AG09309 (cell line): Measurements from ENCODE around the gene ZAP70.

Experiments
- DNase-seq: peaks from one replicate; pipeline ENCODE4 v3.0.0-alpha.2; 2010; ENCODE audit warnings: low read depth
- H3K4me3 ChIP-seq: 2 replicates; pipeline ENCODE4 v1.5.1; 2011; ENCODE audit warnings: mild to moderate bottlenecking, low read depth, low read length, moderate library complexity; ENCODE audit not compliant: control insufficient read depth
- TF ChIP-seq, protein P1 (sequence below): IDR thresholded peaks from 2 replicates; pipeline ENCODE4 v1.5.1; 2011; ENCODE audit warnings: mild to moderate bottlenecking, low read depth, low read length, inconsistent platforms; ENCODE audit not compliant: insufficient read depth, control insufficient read depth; ENCODE audit errors: missing control alignments

The ZAP70 gene

DNA sequence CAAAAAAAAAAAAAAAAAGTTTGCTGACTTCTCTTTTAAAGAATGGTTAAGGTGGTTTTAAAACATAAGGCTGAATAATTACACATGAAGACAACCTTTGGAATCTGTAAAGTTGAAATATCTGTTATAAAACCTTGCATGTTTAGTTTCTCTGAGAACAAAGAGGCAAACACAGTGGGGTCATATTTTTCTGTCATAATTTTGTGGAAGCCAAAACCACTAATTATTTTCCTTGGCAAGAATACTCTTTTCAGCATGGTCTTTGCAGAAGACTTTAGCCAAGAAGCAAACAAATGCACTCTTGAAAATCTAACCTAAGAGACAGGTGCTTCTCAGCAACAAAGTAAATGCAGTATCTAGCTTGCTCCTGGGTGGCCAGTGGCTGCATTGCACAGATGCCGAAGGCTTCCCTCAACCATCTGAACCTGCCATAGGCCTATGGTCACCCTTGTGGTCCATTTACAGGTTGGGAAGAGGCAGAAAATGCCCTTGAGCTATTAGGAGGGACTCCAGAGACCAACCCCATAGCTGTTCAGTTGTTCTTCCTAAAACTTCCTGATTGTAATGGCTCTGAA lies 44.8 kb downstream of the ZAP70 start:
- TF ChIP-seq, protein P1, sequence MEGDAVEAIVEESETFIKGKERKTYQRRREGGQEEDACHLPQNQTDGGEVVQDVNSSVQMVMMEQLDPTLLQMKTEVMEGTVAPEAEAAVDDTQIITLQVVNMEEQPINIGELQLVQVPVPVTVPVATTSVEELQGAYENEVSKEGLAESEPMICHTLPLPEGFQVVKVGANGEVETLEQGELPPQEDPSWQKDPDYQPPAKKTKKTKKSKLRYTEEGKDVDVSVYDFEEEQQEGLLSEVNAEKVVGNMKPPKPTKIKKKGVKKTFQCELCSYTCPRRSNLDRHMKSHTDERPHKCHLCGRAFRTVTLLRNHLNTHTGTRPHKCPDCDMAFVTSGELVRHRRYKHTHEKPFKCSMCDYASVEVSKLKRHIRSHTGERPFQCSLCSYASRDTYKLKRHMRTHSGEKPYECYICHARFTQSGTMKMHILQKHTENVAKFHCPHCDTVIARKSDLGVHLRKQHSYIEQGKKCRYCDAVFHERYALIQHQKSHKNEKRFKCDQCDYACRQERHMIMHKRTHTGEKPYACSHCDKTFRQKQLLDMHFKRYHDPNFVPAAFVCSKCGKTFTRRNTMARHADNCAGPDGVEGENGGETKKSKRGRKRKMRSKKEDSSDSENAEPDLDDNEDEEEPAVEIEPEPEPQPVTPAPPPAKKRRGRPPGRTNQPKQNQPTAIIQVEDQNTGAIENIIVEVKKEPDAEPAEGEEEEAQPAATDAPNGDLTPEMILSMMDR: no peak
- DNase-seq: no peak
- H3K4me3 ChIP-seq: no peak overlapping the region

DNA sequence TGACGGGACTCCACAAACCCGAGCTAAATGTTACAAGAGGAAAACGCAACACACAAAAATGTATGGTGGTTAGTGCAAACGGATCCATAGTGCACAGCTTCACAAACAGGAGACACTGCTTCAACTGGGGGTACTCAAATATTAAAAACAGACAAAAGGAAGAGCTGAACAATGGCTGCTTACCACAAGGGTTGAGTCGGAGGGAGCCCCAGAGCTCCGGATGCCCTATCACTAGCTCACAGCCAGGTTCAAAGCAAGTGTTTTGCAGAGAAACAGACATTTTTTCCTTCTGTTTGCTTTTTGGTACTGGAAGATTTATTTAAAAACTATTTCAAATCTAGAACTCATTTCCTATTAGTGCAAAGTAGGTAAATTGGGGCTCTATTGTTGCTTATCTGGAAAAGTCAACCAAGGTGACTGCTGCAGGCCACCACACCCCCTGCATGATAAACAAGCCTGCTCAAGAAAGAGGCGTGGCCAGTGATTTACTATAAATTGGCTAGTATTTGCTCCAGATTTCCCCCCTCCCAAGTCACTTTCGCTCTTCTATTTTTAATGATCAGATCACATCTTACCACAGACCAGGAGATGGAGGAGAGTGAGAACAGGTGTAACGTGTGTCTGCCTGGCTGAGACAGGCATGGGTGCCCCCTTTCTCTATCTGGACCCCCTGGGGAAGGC lies 46.5 kb downstream of the ZAP70 start:
- DNase-seq: no peak
- TF ChIP-seq, protein P1: no peak
- H3K4me3 ChIP-seq: no peak overlapping the region

- no peak overlapping the region for H3K4me3 ChIP-seq
- TF ChIP-seq, protein P1: no peak
- no peak for DNase-seq
Measured at GRCh38 chr2:97760480-97761049, 47.2 kb downstream of the ZAP70 start.

- DNase-seq: no peak
- no peak overlapping the region for H3K4me3 ChIP-seq
- TF ChIP-seq, protein P1: no peak
Measured at GRCh38 chr2:97761192-97761591, 47.8 kb downstream of the ZAP70 start.

DNA sequence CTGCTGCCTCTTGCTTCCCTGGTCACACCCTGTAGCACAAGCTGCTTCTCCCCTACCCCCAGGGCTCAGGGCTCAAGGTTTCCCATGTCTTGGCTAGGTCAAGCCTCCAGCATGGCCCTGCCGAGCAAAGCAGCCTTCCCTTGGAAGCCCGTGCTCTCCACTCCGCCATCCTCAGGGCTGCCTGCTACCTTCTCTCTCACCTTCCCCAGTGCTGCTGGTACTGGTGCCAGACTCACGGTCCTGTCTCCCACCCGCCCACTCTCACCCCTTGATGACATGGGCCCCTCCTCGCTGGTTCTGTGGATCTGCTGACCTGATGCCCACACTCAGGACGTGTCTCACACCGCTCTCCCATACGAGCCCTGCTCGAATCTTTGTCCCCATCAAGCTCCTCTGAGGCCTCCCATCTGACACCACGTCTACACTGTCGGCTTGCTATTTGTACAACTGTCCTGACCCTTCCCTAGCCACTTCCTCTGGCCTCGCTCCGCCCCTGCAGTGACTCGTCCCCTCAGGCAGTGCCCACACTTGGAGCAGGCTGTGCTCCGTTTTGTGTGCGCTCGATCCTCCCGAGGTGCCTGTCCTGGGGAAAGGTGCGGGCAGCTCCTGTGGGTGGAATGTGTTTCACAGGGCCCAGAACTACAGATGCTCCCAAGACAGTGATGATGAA lies 49.9 kb downstream of the ZAP70 start:
- H3K4me3 ChIP-seq: no peak overlapping the region
- TF ChIP-seq, protein P1: no peak
- no peak for DNase-seq

DNA sequence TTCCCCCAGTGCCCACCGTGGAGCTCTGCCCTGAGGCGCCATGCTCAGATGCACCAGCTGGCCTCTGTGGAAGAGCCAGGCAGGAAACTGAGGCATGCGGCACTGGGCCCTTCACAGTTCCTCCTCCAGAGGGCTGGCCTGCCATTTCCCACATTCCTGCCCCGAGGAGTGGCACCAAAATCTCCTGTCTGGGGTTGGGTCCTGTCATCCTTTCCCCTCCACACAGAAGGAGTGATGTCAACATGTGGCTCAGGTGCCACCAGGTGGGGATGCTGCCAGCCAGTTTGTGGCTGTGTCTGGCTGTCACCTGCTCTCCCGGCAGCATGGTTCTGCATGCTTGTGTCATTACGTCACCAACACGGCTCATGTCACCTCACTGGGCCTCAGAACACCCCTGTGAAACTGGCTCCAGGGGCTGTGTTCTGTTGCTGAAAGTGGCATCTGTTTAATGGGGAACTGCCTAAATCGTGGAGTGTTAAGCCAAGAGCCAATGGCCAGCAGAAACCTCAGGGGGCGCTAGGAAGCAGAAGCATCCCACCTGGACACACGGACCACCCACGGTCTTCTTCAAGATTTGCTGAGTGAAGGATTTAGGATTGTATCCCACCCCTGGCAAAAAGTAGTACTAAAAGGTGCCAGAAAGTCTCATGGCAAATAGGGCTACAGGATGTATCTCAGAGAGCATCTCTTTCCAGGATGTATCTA lies 51.3 kb downstream of the ZAP70 start:
- DNase-seq: no peak
- H3K4me3 ChIP-seq: no peak overlapping the region
- TF ChIP-seq, protein P1: no peak
